Measurements from ENCODE around the gene MDM2. TPM values are rescaled to one million over a fixed set of nuclear protein-coding genes. Genes with fewer than 3 reads are reported as not detected.

The MDM2 gene
- total RNA-seq, 1 donor from 2014 or later = 113 TPM

- H3K36me3 Mint-ChIP-seq (ENCODE audit: low read depth, unreplicated experiment) = no peaks in the 10 kb centered on the region
- DNase-seq (ENCODE audit: low spot score) = no peak
- no peaks in the 10 kb centered on the region for H3K9me3 Mint-ChIP-seq (ENCODE audit: unreplicated experiment)
- H3K4me1 Mint-ChIP-seq (ENCODE audit: unreplicated experiment) = peaks cover 8% of the 10 kb centered on the region
- H3K4me3 Mint-ChIP-seq (ENCODE audit: unreplicated experiment) = no peak overlapping the region
- TF ChIP-seq, protein P1, sequence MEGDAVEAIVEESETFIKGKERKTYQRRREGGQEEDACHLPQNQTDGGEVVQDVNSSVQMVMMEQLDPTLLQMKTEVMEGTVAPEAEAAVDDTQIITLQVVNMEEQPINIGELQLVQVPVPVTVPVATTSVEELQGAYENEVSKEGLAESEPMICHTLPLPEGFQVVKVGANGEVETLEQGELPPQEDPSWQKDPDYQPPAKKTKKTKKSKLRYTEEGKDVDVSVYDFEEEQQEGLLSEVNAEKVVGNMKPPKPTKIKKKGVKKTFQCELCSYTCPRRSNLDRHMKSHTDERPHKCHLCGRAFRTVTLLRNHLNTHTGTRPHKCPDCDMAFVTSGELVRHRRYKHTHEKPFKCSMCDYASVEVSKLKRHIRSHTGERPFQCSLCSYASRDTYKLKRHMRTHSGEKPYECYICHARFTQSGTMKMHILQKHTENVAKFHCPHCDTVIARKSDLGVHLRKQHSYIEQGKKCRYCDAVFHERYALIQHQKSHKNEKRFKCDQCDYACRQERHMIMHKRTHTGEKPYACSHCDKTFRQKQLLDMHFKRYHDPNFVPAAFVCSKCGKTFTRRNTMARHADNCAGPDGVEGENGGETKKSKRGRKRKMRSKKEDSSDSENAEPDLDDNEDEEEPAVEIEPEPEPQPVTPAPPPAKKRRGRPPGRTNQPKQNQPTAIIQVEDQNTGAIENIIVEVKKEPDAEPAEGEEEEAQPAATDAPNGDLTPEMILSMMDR (IDR thresholded peaks at IDR 0.05; ENCODE audit: unreplicated experiment) = no peak
- no peak overlapping the region for H3K27ac Mint-ChIP-seq (ENCODE audit: unreplicated experiment)
- H3K27me3 Mint-ChIP-seq (ENCODE audit: unreplicated experiment) = peaks cover 1% of the 10 kb centered on the region
These were observed 24.0 kb upstream of the MDM2 start for GRCh38 chr12:68784015-68784414.

DNA sequence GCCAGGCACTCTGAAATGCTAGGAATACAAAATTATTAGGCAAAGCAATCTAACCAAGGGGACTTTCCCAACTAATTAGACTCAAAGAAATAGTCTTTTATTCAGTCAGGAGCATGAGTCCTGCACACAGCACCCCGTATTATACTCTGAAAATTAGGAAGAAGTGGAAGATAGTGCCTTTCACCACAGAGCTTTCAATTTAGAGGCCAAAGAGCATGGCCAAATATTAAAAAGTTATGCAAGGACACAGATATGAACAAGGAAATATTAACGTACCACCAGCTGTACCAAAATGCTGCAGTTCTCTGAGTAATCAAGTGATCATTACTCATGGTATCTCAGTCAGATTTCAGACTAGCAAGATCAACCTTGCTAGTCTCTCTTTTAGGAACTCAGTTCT, 22.6 kb upstream of the MDM2 start:
- Mint-ChIP-seq H3K27ac (ENCODE audit: unreplicated experiment) (no peak overlapping the region), H3K9me3 (ENCODE audit: unreplicated experiment) (no peaks in the 10 kb centered on the region), H3K36me3 (ENCODE audit: low read depth, unreplicated experiment) (no peaks in the 10 kb centered on the region), H3K27me3 (ENCODE audit: unreplicated experiment) (peaks cover 1% of the 10 kb centered on the region), H3K4me1 (ENCODE audit: unreplicated experiment) (peaks cover 8% of the 10 kb centered on the region), H3K4me3 (ENCODE audit: unreplicated experiment) (no peak overlapping the region)
- no peak for DNase-seq (ENCODE audit: low spot score)
- TF ChIP-seq, protein P1 (IDR thresholded peaks at IDR 0.05; ENCODE audit: unreplicated experiment) = no peak

DNA sequence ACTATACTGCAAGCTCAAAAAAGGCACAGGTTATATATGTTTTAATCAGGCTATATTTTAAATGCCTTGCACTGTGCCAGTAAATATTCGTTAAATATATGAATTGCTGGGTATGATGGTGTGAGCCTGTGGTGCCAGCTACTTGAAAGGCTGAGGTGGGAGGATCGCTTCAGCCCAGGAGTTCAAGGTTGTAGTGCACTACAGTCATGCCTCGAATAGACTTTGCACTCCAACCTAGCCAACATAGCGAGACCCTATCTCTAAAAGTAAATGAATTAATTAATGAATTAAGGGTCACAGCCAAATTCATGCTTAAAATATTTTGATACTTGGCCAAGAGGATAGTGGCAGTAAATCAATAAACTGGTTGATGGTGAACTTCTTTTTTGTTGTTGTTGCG, 22.2 kb upstream of the MDM2 start:
- Mint-ChIP-seq H3K27me3 (ENCODE audit: unreplicated experiment) (peaks cover 1% of the 10 kb centered on the region), H3K27ac (ENCODE audit: unreplicated experiment) (no peak overlapping the region), H3K4me1 (ENCODE audit: unreplicated experiment) (peaks cover 7% of the 10 kb centered on the region), H3K9me3 (ENCODE audit: unreplicated experiment) (no peaks in the 10 kb centered on the region), H3K36me3 (ENCODE audit: low read depth, unreplicated experiment) (no peaks in the 10 kb centered on the region), H3K4me3 (ENCODE audit: unreplicated experiment) (no peak overlapping the region)
- no peak for DNase-seq (ENCODE audit: low spot score)
- TF ChIP-seq, protein P1 (IDR thresholded peaks at IDR 0.05; ENCODE audit: unreplicated experiment) = no peak

- Mint-ChIP-seq H3K4me3 (ENCODE audit: unreplicated experiment) (no peak overlapping the region), H3K36me3 (ENCODE audit: low read depth, unreplicated experiment) (no peaks in the 10 kb centered on the region), H3K27me3 (ENCODE audit: unreplicated experiment) (peaks cover 1% of the 10 kb centered on the region), H3K4me1 (ENCODE audit: unreplicated experiment) (peaks cover 6% of the 10 kb centered on the region), H3K27ac (ENCODE audit: unreplicated experiment) (no peak overlapping the region), H3K9me3 (ENCODE audit: unreplicated experiment) (no peaks in the 10 kb centered on the region)
- no peak for DNase-seq (ENCODE audit: low spot score)
- TF ChIP-seq, protein P1 (IDR thresholded peaks at IDR 0.05; ENCODE audit: unreplicated experiment) = no peak
These were observed 21.0 kb upstream of the MDM2 start for GRCh38 chr12:68786929-68787328.

- DNase-seq (ENCODE audit: low spot score) = no peak
- H3K36me3 Mint-ChIP-seq (ENCODE audit: low read depth, unreplicated experiment) = no peaks in the 10 kb centered on the region
- peaks cover 1% of the 10 kb centered on the region for H3K27me3 Mint-ChIP-seq (ENCODE audit: unreplicated experiment)
- H3K27ac Mint-ChIP-seq (ENCODE audit: unreplicated experiment) = no peak overlapping the region
- no peak overlapping the region for H3K4me3 Mint-ChIP-seq (ENCODE audit: unreplicated experiment)
- no peaks in the 10 kb centered on the region for H3K9me3 Mint-ChIP-seq (ENCODE audit: unreplicated experiment)
- TF ChIP-seq, protein P1 (IDR thresholded peaks at IDR 0.05; ENCODE audit: unreplicated experiment) = no peak
- peaks cover 10% of the 10 kb centered on the region for H3K4me1 Mint-ChIP-seq (ENCODE audit: unreplicated experiment)
These were observed 19.3 kb upstream of the MDM2 start for GRCh38 chr12:68788554-68789143.
